ENCODE results near the gene STARD13.

DNA sequence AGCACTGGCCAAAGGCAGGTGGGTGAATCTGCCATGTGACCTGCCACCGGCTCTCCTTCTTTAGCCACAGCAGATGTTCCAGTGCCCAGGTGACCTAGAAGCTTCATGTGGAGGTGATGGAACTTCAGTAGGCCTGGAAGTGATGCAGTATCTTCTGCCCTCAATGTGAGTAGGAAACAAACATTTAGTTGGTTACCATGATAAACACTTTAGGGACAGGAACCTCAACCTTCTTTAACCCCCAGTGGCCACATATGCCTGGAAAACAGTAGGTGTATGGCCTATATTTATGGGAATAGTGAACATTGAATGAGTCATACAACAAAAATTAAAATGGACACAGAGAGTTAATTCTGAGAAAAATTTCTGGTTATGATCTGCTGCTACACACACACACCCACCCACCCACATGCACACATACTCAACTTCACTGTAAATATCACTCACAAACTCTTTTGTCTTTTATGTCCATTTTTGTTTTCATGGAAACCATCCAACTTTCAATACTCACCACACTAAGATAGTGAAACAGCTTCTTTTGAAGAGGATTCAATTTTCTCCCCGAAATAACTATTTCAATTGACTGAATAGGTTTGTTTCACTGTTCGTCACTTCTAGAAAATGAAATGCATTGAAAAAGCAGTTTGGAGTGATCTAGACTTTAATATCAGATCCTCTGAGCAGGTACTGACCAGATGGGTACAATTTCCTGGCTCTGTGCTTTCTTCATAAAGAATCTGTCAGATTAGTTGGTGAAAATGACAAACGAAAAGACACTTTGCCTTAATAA is 97.3 kb downstream of the STARD13 start:
- TF ChIP-seq, protein P1, sequence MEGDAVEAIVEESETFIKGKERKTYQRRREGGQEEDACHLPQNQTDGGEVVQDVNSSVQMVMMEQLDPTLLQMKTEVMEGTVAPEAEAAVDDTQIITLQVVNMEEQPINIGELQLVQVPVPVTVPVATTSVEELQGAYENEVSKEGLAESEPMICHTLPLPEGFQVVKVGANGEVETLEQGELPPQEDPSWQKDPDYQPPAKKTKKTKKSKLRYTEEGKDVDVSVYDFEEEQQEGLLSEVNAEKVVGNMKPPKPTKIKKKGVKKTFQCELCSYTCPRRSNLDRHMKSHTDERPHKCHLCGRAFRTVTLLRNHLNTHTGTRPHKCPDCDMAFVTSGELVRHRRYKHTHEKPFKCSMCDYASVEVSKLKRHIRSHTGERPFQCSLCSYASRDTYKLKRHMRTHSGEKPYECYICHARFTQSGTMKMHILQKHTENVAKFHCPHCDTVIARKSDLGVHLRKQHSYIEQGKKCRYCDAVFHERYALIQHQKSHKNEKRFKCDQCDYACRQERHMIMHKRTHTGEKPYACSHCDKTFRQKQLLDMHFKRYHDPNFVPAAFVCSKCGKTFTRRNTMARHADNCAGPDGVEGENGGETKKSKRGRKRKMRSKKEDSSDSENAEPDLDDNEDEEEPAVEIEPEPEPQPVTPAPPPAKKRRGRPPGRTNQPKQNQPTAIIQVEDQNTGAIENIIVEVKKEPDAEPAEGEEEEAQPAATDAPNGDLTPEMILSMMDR (IDR thresholded peaks at IDR 0.05): no peak
- TF ChIP-seq ZFX (IDR thresholded peaks at IDR 0.05; ENCODE audit: borderline replicate concordance): no peak
